Muscle of leg (tissue), 11 donors: ENCODE measurements around the gene CCDC157. TPM values are rescaled to one million over a fixed set of nuclear protein-coding genes. Genes with fewer than 3 reads are reported as not detected.
"Not testable (repeated sequence)": the region's sequence is repeated elsewhere in the genome, so short reads cannot be mapped to it uniquely, and the experiment has no call there.

Source experiments
- DNase-seq: peaks from one replicate; pipeline ENCODE4 v3.0.0; 2013
- H3K27ac ChIP-seq: one replicate; pipeline ENCODE4 v1.5.1; 2013; ENCODE audit warnings: mild to moderate bottlenecking, low read length, control low read depth
- H3K27me3 ChIP-seq: one replicate; pipeline ENCODE4 v1.6.1; 2013; ENCODE audit warnings: low read length; ENCODE audit not compliant: control insufficient read depth, insufficient read depth
- H3K36me3 ChIP-seq: one replicate; pipeline ENCODE4 v1.6.1; 2013; ENCODE audit warnings: low read length; ENCODE audit not compliant: control insufficient read depth, insufficient read depth
- H3K4me1 ChIP-seq: one replicate; pipeline ENCODE4 v1.6.1; 2013; ENCODE audit warnings: low read length; ENCODE audit not compliant: control insufficient read depth, insufficient read depth
- H3K4me3 ChIP-seq: one replicate; pipeline ENCODE4 v1.5.1; 2013; ENCODE audit warnings: low read length, control low read depth
- H3K9me3 ChIP-seq: replicated peaks from 2 replicates; pipeline ENCODE4 v1.6.1; 2013; ENCODE audit warnings: low read depth, low read length; ENCODE audit not compliant: control insufficient read depth
- WGBS: methylation state at CpG from one replicate; pipeline ENCODE4 v1.1.5; 2013; ENCODE audit warnings: missing lambda C conversion rate; ENCODE audit not compliant: insufficient coverage; 5-methylcytosine and 5-hydroxymethylcytosine counted together
- polyA plus RNA-seq, 8 donors: library from polyadenylated mRNA; unstranded; fragments of 120-200 nt; gene quantifications; one replicate each; pipeline versions ENCODE4 v1.2.1 to v1.2.3, GENCODE V29; 2013; ENCODE audit warnings: inconsistent platforms in 1 of 8, low replicate concordance in 1 of 8; ENCODE audit not compliant: insufficient read length in 8 of 8, insufficient read depth in 1 of 8
- total RNA-seq: library from RNA; stranded (reverse); fragments of 120-200 nt; gene quantifications from one replicate; pipeline ENCODE4 v1.2.4, GENCODE V29; 2013

The CCDC157 gene
- total and polyA plus RNA-seq, 9 donors: 0.89 to 2.0 (median 1.2) TPM

- Histone ChIP-seq H3K27ac (no peak overlapping the region), H3K9me3 (no peaks in the 10 kb centered on the region), H3K36me3 (peaks cover 3% of the 10 kb centered on the region), H3K27me3 (peaks cover 34% of the 10 kb centered on the region), H3K4me1 (peaks cover 27% of the 10 kb centered on the region), H3K4me3 (no peak overlapping the region)
- 92% methylated on average over 4 of the region's 5 CpGs for WGBS
- no peak for DNase-seq
Observed at GRCh38 chr22:30399718-30400117, 42.9 kb downstream of the CCDC157 start.

GRCh38 chr22:30400159-30400558 lies 43.4 kb downstream of the CCDC157 start:
- H3K27ac ChIP-seq: no peak overlapping the region
- peaks cover 3% of the 10 kb centered on the region for H3K36me3 ChIP-seq
- H3K4me3 ChIP-seq: no peak overlapping the region
- WGBS: 67% methylated on average over 1 of the region's 1 CpG
- H3K9me3 ChIP-seq: no peaks in the 10 kb centered on the region
- peaks cover 27% of the 10 kb centered on the region for H3K4me1 ChIP-seq
- H3K27me3 ChIP-seq: peaks cover 34% of the 10 kb centered on the region
- DNase-seq: no peak

- not testable (repeated sequence) for H3K36me3 ChIP-seq, H3K4me3 ChIP-seq, DNase-seq, H3K9me3 ChIP-seq, H3K27ac ChIP-seq
- WGBS: no CpG with 5 or more reads among the region's 3 CpGs
- H3K27me3 ChIP-seq: peaks cover 29% of the 10 kb centered on the region
- peaks cover 27% of the 10 kb centered on the region for H3K4me1 ChIP-seq
Observed at GRCh38 chr22:30401024-30401423, 44.2 kb downstream of the CCDC157 start.

DNA sequence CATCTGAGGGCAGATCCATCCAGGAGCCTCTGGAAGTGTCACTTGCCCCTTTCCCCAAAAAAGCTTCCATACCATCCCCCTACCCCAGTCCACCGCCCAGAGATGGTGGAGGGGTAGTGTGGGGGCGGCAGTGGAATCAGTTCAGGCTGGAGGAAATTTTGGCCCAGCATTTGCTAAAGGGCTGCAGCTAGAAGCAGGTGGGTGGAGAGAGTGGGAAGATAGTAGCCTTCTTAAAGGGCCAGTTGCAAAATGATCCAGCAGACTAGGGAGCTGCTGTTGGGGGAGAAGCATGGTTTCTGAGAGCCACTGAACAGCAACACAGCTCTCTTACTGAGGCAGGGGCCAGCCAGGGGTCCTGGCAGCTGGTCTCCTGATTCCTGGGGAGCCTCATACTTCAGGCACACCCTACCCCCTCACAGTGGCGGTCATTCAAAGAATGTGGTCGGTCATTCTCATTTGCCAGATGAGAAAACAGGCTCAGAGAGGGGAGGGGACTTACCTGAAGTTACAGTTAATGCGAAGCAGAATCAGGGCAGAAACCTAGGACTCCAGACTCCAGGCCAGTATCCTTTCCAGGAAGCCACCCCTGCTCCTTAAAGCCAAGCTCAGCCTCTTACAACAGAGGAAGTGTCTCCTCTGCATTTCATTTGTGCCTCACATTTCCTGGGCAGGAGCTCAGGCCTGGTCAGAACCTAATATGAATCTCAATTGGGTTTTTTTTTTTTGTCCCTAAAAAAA lies 45.4 kb downstream of the CCDC157 start:
- peak; percentile 49 for DNase-seq
- peaks cover 19% of the 10 kb centered on the region for H3K27me3 ChIP-seq
- H3K27ac ChIP-seq: no peak overlapping the region
- no peak overlapping the region for H3K4me3 ChIP-seq
- no peaks in the 10 kb centered on the region for H3K9me3 ChIP-seq
- peaks cover 22% of the 10 kb centered on the region for H3K4me1 ChIP-seq
- WGBS: no CpG with 5 or more reads among the region's 5 CpGs
- H3K36me3 ChIP-seq: peaks cover 7% of the 10 kb centered on the region

- not testable (repeated sequence) for H3K27ac ChIP-seq, H3K9me3 ChIP-seq, H3K4me3 ChIP-seq, DNase-seq
- H3K27me3 ChIP-seq: peaks cover 14% of the 10 kb centered on the region
- peaks cover 17% of the 10 kb centered on the region for H3K4me1 ChIP-seq
- no CpG with 5 or more reads among the region's 5 CpGs for WGBS
- peaks cover 11% of the 10 kb centered on the region for H3K36me3 ChIP-seq
Observed at GRCh38 chr22:30402766-30403104, 45.9 kb downstream of the CCDC157 start.

- no peak overlapping the region for H3K27ac ChIP-seq
- WGBS: 72% methylated on average over 6 of the region's 6 CpGs
- no peak overlapping the region for H3K4me3 ChIP-seq
- peaks cover 14% of the 10 kb centered on the region for H3K36me3 ChIP-seq
- H3K4me1 ChIP-seq: peaks cover 11% of the 10 kb centered on the region
- no peak for DNase-seq
- peaks cover 6% of the 10 kb centered on the region for H3K27me3 ChIP-seq
- no peaks in the 10 kb centered on the region for H3K9me3 ChIP-seq
Observed at GRCh38 chr22:30404307-30404706, 47.5 kb downstream of the CCDC157 start.

DNA sequence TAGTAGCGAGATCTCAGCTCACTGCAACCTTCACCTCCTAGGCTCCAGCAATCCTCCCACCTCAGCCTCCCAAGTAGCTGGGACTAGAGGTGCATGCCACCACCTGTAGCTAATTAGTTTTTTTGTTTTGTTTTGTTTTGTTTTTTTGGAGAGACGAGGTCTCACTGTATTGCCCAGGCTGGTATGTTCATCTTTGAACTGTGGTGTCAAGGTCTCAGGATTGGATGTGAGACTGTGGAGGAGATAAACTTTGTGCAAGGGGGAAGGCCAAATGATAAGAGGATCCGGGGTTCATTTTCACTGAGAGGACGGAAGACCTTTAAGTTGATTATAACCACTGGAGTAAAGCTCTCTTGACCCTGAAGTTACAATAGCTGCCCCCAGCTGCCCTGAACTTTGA lies 48.9 kb downstream of the CCDC157 start:
- WGBS: 100% methylated on average over 1 of the region's 4 CpGs
- no peaks in the 10 kb centered on the region for H3K9me3 ChIP-seq
- peaks cover 17% of the 10 kb centered on the region for H3K36me3 ChIP-seq
- no peaks in the 10 kb centered on the region for H3K27me3 ChIP-seq
- H3K27ac ChIP-seq: no peak overlapping the region
- H3K4me3 ChIP-seq: no peak overlapping the region
- no peak for DNase-seq
- peaks cover 11% of the 10 kb centered on the region for H3K4me1 ChIP-seq

DNA sequence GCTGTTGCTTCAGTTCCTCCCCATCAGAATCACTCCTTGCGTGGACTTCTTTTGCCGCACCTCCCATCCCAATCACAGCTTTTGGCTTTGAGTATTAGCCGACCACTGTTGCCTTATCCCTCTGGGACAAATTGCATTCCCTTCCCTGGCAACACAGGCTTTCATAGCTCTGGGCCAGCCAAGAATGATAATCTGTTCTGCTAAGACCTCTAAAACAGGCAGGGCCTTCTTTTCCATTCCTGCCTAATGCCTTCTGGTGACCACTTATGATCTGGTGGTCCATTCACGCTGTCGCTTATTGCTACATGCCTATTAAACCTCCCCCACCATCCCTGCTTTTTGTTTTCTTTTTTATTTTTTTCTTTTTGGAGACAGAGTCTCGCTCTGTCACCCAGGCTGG lies 49.6 kb downstream of the CCDC157 start:
- no peak for DNase-seq
- peaks cover 11% of the 10 kb centered on the region for H3K4me1 ChIP-seq
- no peak overlapping the region for H3K4me3 ChIP-seq
- no peaks in the 10 kb centered on the region for H3K9me3 ChIP-seq
- H3K27ac ChIP-seq: no peak overlapping the region
- H3K36me3 ChIP-seq: peaks cover 17% of the 10 kb centered on the region
- no peaks in the 10 kb centered on the region for H3K27me3 ChIP-seq
- WGBS: 79% methylated on average over 6 of the region's 6 CpGs

DNA sequence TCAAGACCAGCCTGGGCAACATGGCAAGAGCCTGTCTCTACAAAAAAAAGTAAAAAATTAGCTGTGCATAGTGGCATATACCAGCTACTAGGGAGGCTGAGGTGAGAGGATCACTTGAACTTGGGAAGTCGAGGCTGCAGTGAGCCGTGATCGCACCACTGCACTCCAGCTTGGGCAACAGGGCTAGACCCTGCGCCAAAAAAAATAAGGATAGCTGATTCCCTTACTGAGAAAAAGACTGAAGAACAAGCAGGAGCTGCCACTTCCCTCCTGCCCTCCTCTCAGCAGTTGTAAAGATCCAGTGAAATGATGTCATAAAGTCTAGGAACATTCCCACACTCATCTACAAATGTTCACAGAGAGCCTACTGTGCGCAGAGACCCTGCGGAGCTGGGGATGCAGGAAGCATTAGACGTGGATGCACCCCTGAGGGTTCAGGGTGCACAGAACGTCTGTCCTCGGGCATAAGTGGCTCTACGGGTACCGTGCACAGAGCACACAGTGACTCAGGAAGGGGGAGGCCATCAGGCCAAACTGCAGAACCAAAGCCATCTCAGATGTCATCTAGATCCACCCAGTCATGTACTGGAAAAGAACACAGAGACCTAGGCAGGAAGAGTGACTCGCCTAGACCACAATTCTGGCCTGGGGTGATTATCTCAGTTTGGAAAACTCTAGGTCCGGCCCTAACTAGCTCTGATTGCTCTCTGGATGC lies 51.7 kb downstream of the CCDC157 start:
- Histone ChIP-seq H3K9me3 (no peaks in the 10 kb centered on the region), H3K27me3 (no peaks in the 10 kb centered on the region), H3K4me1 (peaks cover 4% of the 10 kb centered on the region), H3K27ac (no peak overlapping the region), H3K4me3 (no peak overlapping the region), H3K36me3 (peaks cover 26% of the 10 kb centered on the region)
- 75% methylated on average over 12 of the region's 13 CpGs for WGBS
- DNase-seq: no peak

DNA sequence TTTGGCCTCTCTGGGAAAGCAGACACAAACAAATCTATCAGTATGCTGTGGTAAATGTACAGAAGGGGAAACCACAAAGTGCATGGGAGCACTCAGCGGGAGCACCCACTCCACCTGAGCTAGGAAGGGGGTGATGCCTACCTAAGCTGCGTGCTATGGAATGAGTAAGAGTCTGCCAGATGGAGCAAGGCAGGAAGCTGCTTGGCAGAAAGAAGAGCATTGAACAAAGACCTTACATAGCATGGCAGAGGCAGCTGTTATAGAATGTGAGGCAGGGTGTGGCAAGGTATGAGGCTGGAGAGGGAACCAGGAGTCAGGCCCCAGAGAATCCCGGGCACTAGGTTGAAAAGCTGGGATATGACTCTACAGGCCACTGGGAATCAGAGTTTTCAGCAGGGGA lies 55.0 kb downstream of the CCDC157 start:
- Histone ChIP-seq H3K27ac (no peak overlapping the region), H3K4me1 (peaks cover 2% of the 10 kb centered on the region), H3K4me3 (no peak overlapping the region), H3K9me3 (no peaks in the 10 kb centered on the region), H3K27me3 (no peaks in the 10 kb centered on the region), H3K36me3 (peaks cover 44% of the 10 kb centered on the region)
- 94% methylated on average over 2 of the region's 3 CpGs for WGBS
- no peak for DNase-seq
